GM23338 (cell line): Measurements from ENCODE around the gene TUG1. TPM values are rescaled to one million over a fixed set of nuclear protein-coding genes. Genes with fewer than 3 reads are reported as not detected.

ENCODE experiments used
- CREB1 ChIP-seq: fragments of 250-450 bp; sonication (Bioruptor Pico); IDR thresholded peaks from 2 replicates; pipeline ENCODE4 v1.5.0; 2020; ENCODE audit warnings: low read depth, mild to moderate bottlenecking, moderate library complexity
- EZH2 ChIP-seq: fragments of 200-600 bp; sonication (generic); IDR thresholded peaks from one replicate; pipeline ENCODE4 v1.8.0; 2017; ENCODE audit warnings: antibody characterized with exemption, mild to moderate bottlenecking, low read depth; ENCODE audit not compliant: unreplicated experiment
- EZH2phosphoT487 ChIP-seq: fragments of 200-600 bp; sonication (generic); IDR thresholded peaks from one replicate; pipeline ENCODE4 v1.8.1; 2018; ENCODE audit warnings: antibody characterized with exemption; ENCODE audit not compliant: unreplicated experiment
- JUNB ChIP-seq: IDR thresholded peaks from one replicate; pipeline ENCODE4 v1.6.1; 2016; ENCODE audit warnings: antibody characterized with exemption; ENCODE audit not compliant: unreplicated experiment
- POLR2AphosphoS5 ChIP-seq: IDR thresholded peaks from 2 replicates; pipeline ENCODE4 v1.6.1; 2016; ENCODE audit warnings: antibody characterized with exemption, low read depth
- STAT1 ChIP-seq: IDR thresholded peaks from one replicate; pipeline ENCODE4 v1.6.1; 2016; ENCODE audit warnings: antibody characterized with exemption; ENCODE audit not compliant: unreplicated experiment
- ZNF114 ChIP-seq: fragments of 250-450 bp; sonication (Bioruptor Pico); IDR thresholded peaks from 2 replicates; pipeline ENCODE4 v1.5.0; 2020; ENCODE audit warnings: mild to moderate bottlenecking, moderate library complexity
- ZNF331 ChIP-seq: fragments of 250-450 bp; sonication (Bioruptor Pico); IDR thresholded peaks from 2 replicates; pipeline ENCODE4 v1.5.0; 2020; ENCODE audit warnings: low read depth, mild to moderate bottlenecking, moderate library complexity
- polyA plus RNA-seq: library from polyadenylated mRNA; unstranded; fragments of >200 nt; fragmentation: Nextera tagmentation; extraction: Ambion mirVana; gene quantifications from 2 replicates; pipeline ENCODE4 v1.2.1, GENCODE V29; 2016
- total RNA-seq: library from RNA; depleted of rRNA; stranded (reverse); fragments of >200 nt; shearing (Covaris generic); gene quantifications from 2 replicates; pipeline ENCODE4 v1.2.3, GENCODE V29; 2014
- TF ChIP-seq, protein P1 (sequence below): fragments of 250-450 bp; sonication (Bioruptor Pico); IDR thresholded peaks from 2 replicates; pipeline ENCODE4 v1.5.0; 2020; ENCODE audit warnings: mild to moderate bottlenecking, moderate library complexity
- TF ChIP-seq, protein P2 (sequence below): IDR thresholded peaks from 2 replicates; pipeline ENCODE4 v1.6.1; 2016; ENCODE audit warnings: antibody characterized with exemption
- TF ChIP-seq, protein P3 (sequence below): IDR thresholded peaks from one replicate; pipeline ENCODE4 v1.6.1; 2018; ENCODE audit warnings: antibody characterized with exemption; ENCODE audit not compliant: unreplicated experiment

The TUG1 gene
- total and polyA plus RNA-seq, 2 experiments from 2014 or later = 58.3 to 125 TPM

DNA sequence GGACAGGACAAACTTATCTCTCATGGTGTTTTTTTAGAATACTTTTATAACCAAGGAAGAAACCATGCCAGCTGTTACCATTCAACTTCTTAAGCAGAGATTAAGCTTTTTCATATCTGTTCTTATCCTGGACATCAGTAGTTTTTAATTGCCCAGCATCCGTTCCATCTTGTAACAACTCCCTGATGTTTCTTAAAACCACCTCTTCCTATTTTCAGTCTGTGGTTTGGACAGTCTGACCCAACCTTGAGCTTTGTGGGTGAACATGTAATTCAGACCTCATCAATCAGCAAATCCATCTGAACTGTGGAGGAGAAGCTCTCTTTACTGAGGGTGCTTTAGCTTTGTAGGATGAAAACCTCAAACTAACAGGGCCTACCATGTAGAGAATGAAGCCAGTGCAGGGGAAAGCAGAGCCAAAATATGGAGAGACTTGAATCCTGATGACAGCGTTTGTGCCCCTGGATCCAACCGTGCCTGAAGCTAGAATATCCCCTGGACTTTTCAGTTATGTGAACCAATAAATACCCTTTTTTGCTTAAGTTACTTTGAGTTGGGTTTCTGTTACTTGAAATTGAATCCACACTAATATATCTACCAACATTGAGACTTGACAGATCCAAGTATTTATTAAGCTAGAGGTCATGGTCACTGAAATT is 9.4 kb downstream of the TUG1 start (continued):
- TF ChIP-seq, protein P1, sequence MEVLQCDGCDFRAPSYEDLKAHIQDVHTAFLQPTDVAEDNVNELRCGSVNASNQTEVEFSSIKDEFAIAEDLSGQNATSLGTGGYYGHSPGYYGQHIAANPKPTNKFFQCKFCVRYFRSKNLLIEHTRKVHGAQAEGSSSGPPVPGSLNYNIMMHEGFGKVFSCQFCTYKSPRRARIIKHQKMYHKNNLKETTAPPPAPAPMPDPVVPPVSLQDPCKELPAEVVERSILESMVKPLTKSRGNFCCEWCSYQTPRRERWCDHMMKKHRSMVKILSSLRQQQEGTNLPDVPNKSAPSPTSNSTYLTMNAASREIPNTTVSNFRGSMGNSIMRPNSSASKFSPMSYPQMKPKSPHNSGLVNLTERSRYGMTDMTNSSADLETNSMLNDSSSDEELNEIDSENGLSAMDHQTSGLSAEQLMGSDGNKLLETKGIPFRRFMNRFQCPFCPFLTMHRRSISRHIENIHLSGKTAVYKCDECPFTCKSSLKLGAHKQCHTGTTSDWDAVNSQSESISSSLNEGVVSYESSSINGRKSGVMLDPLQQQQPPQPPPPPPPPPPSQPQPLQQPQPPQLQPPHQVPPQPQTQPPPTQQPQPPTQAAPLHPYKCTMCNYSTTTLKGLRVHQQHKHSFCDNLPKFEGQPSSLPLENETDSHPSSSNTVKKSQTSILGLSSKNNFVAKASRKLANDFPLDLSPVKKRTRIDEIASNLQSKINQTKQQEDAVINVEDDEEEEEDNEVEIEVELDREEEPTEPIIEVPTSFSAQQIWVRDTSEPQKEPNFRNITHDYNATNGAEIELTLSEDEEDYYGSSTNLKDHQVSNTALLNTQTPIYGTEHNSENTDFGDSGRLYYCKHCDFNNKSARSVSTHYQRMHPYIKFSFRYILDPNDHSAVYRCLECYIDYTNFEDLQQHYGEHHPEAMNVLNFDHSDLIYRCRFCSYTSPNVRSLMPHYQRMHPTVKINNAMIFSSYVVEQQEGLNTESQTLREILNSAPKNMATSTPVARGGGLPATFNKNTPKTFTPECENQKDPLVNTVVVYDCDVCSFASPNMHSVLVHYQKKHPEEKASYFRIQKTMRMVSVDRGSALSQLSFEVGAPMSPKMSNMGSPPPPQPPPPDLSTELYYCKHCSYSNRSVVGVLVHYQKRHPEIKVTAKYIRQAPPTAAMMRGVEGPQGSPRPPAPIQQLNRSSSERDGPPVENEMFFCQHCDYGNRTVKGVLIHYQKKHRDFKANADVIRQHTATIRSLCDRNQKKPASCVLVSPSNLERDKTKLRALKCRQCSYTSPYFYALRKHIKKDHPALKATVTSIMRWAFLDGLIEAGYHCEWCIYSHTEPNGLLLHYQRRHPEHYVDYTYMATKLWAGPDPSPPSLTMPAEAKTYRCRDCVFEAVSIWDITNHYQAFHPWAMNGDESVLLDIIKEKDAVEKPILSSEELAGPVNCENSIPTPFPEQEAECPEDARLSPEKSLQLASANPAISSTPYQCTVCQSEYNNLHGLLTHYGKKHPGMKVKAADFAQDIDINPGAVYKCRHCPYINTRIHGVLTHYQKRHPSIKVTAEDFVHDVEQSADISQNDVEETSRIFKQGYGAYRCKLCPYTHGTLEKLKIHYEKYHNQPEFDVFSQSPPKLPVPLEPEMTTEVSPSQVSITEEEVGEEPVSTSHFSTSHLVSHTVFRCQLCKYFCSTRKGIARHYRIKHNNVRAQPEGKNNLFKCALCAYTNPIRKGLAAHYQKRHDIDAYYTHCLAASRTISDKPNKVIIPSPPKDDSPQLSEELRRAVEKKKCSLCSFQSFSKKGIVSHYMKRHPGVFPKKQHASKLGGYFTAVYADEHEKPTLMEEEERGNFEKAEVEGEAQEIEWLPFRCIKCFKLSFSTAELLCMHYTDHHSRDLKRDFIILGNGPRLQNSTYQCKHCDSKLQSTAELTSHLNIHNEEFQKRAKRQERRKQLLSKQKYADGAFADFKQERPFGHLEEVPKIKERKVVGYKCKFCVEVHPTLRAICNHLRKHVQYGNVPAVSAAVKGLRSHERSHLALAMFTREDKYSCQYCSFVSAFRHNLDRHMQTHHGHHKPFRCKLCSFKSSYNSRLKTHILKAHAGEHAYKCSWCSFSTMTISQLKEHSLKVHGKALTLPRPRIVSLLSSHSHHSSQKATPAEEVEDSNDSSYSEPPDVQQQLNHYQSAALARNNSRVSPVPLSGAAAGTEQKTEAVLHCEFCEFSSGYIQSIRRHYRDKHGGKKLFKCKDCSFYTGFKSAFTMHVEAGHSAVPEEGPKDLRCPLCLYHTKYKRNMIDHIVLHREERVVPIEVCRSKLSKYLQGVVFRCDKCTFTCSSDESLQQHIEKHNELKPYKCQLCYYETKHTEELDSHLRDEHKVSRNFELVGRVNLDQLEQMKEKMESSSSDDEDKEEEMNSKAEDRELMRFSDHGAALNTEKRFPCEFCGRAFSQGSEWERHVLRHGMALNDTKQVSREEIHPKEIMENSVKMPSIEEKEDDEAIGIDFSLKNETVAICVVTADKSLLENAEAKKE (CRISPR knock-in tag) = no peak
- TF ChIP-seq EZH2phosphoT487 (no peak), EZH2 (no peak), CREB1 (CRISPR knock-in tag) (no peak), JUNB (no peak), ZNF331 (CRISPR knock-in tag) (no peak), STAT1 (no peak), POLR2AphosphoS5 (no peak), ZNF114 (CRISPR knock-in tag) (no peak)
- TF ChIP-seq, protein P2, sequence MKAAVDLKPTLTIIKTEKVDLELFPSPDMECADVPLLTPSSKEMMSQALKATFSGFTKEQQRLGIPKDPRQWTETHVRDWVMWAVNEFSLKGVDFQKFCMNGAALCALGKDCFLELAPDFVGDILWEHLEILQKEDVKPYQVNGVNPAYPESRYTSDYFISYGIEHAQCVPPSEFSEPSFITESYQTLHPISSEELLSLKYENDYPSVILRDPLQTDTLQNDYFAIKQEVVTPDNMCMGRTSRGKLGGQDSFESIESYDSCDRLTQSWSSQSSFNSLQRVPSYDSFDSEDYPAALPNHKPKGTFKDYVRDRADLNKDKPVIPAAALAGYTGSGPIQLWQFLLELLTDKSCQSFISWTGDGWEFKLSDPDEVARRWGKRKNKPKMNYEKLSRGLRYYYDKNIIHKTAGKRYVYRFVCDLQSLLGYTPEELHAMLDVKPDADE = no peak
- TF ChIP-seq, protein P3, sequence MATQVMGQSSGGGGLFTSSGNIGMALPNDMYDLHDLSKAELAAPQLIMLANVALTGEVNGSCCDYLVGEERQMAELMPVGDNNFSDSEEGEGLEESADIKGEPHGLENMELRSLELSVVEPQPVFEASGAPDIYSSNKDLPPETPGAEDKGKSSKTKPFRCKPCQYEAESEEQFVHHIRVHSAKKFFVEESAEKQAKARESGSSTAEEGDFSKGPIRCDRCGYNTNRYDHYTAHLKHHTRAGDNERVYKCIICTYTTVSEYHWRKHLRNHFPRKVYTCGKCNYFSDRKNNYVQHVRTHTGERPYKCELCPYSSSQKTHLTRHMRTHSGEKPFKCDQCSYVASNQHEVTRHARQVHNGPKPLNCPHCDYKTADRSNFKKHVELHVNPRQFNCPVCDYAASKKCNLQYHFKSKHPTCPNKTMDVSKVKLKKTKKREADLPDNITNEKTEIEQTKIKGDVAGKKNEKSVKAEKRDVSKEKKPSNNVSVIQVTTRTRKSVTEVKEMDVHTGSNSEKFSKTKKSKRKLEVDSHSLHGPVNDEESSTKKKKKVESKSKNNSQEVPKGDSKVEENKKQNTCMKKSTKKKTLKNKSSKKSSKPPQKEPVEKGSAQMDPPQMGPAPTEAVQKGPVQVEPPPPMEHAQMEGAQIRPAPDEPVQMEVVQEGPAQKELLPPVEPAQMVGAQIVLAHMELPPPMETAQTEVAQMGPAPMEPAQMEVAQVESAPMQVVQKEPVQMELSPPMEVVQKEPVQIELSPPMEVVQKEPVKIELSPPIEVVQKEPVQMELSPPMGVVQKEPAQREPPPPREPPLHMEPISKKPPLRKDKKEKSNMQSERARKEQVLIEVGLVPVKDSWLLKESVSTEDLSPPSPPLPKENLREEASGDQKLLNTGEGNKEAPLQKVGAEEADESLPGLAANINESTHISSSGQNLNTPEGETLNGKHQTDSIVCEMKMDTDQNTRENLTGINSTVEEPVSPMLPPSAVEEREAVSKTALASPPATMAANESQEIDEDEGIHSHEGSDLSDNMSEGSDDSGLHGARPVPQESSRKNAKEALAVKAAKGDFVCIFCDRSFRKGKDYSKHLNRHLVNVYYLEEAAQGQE = no peak
